Astrocyte of the spinal cord (primary cell): ENCODE data around the gene KDM6A.

ENCODE experiments used
- DNase-seq: peaks from one replicate; pipeline ENCODE4 v3.0.0; 2011; ENCODE audit warnings: low read depth, low spot score
- H3K4me3 ChIP-seq: 2 replicates; pipeline ENCODE4 v1.5.1; 2011; ENCODE audit warnings: low read depth, mild to moderate bottlenecking, low read length, moderate library complexity
- CTCF ChIP-seq: IDR thresholded peaks from 2 replicates; pipeline ENCODE4 v1.5.1; 2012; ENCODE audit warnings: low read depth, mild to moderate bottlenecking, low read length, inconsistent platforms
- in situ Hi-C: cut with HindIII; loops from 2 replicates; pipeline ENCODE4 v1.10.0; 2017; ENCODE audit warnings: low sequenced_read_pairs

KDM6A gene

GRCh38 chrX:44954562-44954961 lies 81.6 kb downstream of the KDM6A start:
- DNase-seq: no peak
- no peak overlapping the region for H3K4me3 ChIP-seq
- TF ChIP-seq CTCF: no peak

GRCh38 chrX:44957848-44958247 lies 84.9 kb downstream of the KDM6A start:
- in situ Hi-C loops: no loop called here
- no peak overlapping the region for H3K4me3 ChIP-seq
- DNase-seq: no peak
- no peak for TF ChIP-seq CTCF

More at GRCh38 chrX:44954562-44954961, 81.6 kb downstream of the KDM6A start:
- in situ Hi-C loops: no loop called here

GRCh38 chrX:44958480-44958879 lies 85.5 kb downstream of the KDM6A start:
- DNase-seq: no peak
- in situ Hi-C loops: no loop called here
- H3K4me3 ChIP-seq: no peak overlapping the region
- TF ChIP-seq CTCF: no peak

- no peak for DNase-seq
- TF ChIP-seq CTCF: no peak
- H3K4me3 ChIP-seq: no peak overlapping the region
- in situ Hi-C loops: no loop called here
Observed at GRCh38 chrX:44961817-44962607, 89.0 kb downstream of the KDM6A start.

- in situ Hi-C loops: no loop called here
- H3K4me3 ChIP-seq: no peak overlapping the region
- TF ChIP-seq CTCF: no peak
- DNase-seq: no peak
Observed at GRCh38 chrX:44962944-44963343, 90.0 kb downstream of the KDM6A start.

- H3K4me3 ChIP-seq: no peak overlapping the region
- DNase-seq: no peak
- in situ Hi-C loops: no loop called here
- no peak for TF ChIP-seq CTCF
Observed at GRCh38 chrX:44967221-44967620, 94.2 kb downstream of the KDM6A start.

- in situ Hi-C loops: no loop called here
Observed at GRCh38 chrX:44970709-44971108, 97.7 kb downstream of the KDM6A start.

More at GRCh38 chrX:44970709-44971108, 97.7 kb downstream of the KDM6A start:
- no peak for TF ChIP-seq CTCF
- DNase-seq: no peak
- no peak overlapping the region for H3K4me3 ChIP-seq
